H1 (cell line): ENCODE data around the gene MDC1. TPM values are rescaled to one million over a fixed set of nuclear protein-coding genes. Genes with fewer than 3 reads are reported as not detected.

Experiments used
- CTCF ChIA-PET: fragments of 300-600 bp; sonication (Branson Sonifier 250); formaldehyde crosslinking; loops from one replicate; lab custom pipeline; 2021; ENCODE audit not compliant: partially characterized antibody; lab: Charles Lee
- POLR2A ChIA-PET: fragments of 300-600 bp; sonication (Branson Sonifier 250); formaldehyde crosslinking; loops from one replicate; lab custom pipeline; 2021; ENCODE audit warnings: inconsistent platforms; ENCODE audit not compliant: partially characterized antibody; lab: Charles Lee
- DNase-seq, 2 experiments: peaks; one replicate each; pipeline versions ENCODE4 v3.0.0 to v3.0.0-alpha.2; 2010 to 2022; ENCODE audit warnings: low spot score in 2 of 2, low read depth in 1 of 2, mixed read lengths in 1 of 2
- FAIRE-seq: peaks from 2 replicates; lab custom pipeline; 2011; peaks lifted over from hg19 to GRCh38; lab: Jason Lieb, UNC
- H2AFZ ChIP-seq: 2 replicates; pipeline ENCODE4 v1.8.1; 2012; ENCODE audit warnings: low read length, inconsistent platforms
- H2AK5ac ChIP-seq: 2 replicates; pipeline ENCODE4 v1.6.1; 2013; ENCODE audit warnings: low read depth, low read length
- H2BK120ac ChIP-seq: replicated peaks from 2 replicates; pipeline ENCODE3; 2013; ENCODE audit warnings: low read depth, low read length, inconsistent platforms
- H2BK12ac ChIP-seq: 2 replicates; pipeline ENCODE4 v1.6.1; 2013; ENCODE audit warnings: low read depth, low read length
- H2BK15ac ChIP-seq: 2 replicates; pipeline ENCODE4 v1.6.1; 2013; ENCODE audit warnings: low read length
- H2BK20ac ChIP-seq: 2 replicates; pipeline ENCODE4 v1.6.1; 2013; ENCODE audit warnings: low read length
- H2BK5ac ChIP-seq: 2 replicates; pipeline ENCODE4 v1.6.1; 2013; ENCODE audit warnings: low read depth, low read length
- H3K14ac ChIP-seq: 2 replicates; pipeline ENCODE4 v1.6.1; 2013; ENCODE audit warnings: inconsistent platforms; ENCODE audit not compliant: insufficient read length
- H3K18ac ChIP-seq: 2 replicates; pipeline ENCODE4 v1.6.1; 2013; ENCODE audit warnings: low read length; ENCODE audit errors: extremely low read depth
- H3K23ac ChIP-seq: 2 replicates; pipeline ENCODE4 v1.6.1; 2013; ENCODE audit warnings: inconsistent platforms; ENCODE audit not compliant: insufficient read length
- H3K23me2 ChIP-seq: 2 replicates; pipeline ENCODE4 v1.6.1; 2013; ENCODE audit warnings: low read depth, low read length
- H3K27ac ChIP-seq: 2 replicates; pipeline ENCODE4 v1.6.1; 2011; ENCODE audit warnings: low read depth, low read length, inconsistent platforms
- H3K27me3 ChIP-seq, 4 experiments: replicated peaks in 1 of 4; 1 replicate in 1 of 4; 2 replicates in 3 of 4; pipeline versions ENCODE4 v1.6.1 to v1.8.1; 2011 to 2013; ENCODE audit warnings: low read length in 3 of 4, mild to moderate bottlenecking in 3 of 4, inconsistent platforms in 2 of 4, mixed read lengths in 2 of 4, moderate library complexity in 1 of 4; ENCODE audit not compliant: control insufficient read depth in 3 of 4, insufficient read depth in 3 of 4; ENCODE audit errors: extremely low read depth in 1 of 4
- H3K36me3 ChIP-seq, 4 experiments: 2 replicates each; pipeline versions ENCODE4 v1.6.1 to v1.8.1; 2011 to 2013; ENCODE audit warnings: mild to moderate bottlenecking in 4 of 4, low read length in 3 of 4, moderate library complexity in 2 of 4, control low read depth in 1 of 4, inconsistent platforms in 1 of 4; ENCODE audit not compliant: insufficient read depth in 4 of 4, control insufficient read depth in 2 of 4
- H3K4ac ChIP-seq: replicated peaks from 2 replicates; pipeline ENCODE3; 2013; ENCODE audit warnings: low read length, low read depth, mixed read lengths, inconsistent platforms; ENCODE audit not compliant: insufficient read length
- H3K4me1 ChIP-seq, 4 experiments: replicated peaks in 1 of 4; 1 replicate in 1 of 4; 2 replicates in 3 of 4; pipeline versions ENCODE4 v1.6.1 to v1.8.1; 2011 to 2013; ENCODE audit warnings: low read length in 3 of 4, inconsistent platforms in 2 of 4, mixed read lengths in 1 of 4; ENCODE audit not compliant: insufficient read depth in 4 of 4, control insufficient read depth in 3 of 4
- H3K4me2 ChIP-seq, 2 experiments: 2 replicates each; pipeline versions ENCODE4 v1.6.1 to v1.8.1; 2011 to 2013; ENCODE audit warnings: low read depth in 2 of 2, low read length in 2 of 2, control low read depth in 1 of 2, inconsistent platforms in 1 of 2, mild to moderate bottlenecking in 1 of 2; ENCODE audit not compliant: insufficient read depth in 1 of 2
- H3K4me3 ChIP-seq, 4 experiments: fragments of 200-600, 300-600 bp in 1 of 4; sonication (generic), shearing (Covaris generic), sonication (Bioruptor Twin) in 1 of 4; 2 replicates each; pipeline versions ENCODE4 v1.5.1 to v1.8.1; 2011 to 2016; ENCODE audit warnings: low read length in 4 of 4, low read depth in 3 of 4, control low read depth in 2 of 4, inconsistent platforms in 2 of 4, mild to moderate bottlenecking in 2 of 4, mixed read lengths in 1 of 4, moderate library complexity in 1 of 4; ENCODE audit not compliant: insufficient read depth in 2 of 4; ENCODE audit errors: extremely low read depth in 1 of 4
- H3K56ac ChIP-seq: replicated peaks from 2 replicates; pipeline ENCODE3; 2013; ENCODE audit warnings: low read depth, mild to moderate bottlenecking, mixed read lengths, low read length, inconsistent platforms; ENCODE audit not compliant: insufficient read length
- H3K79me1 ChIP-seq: 2 replicates; pipeline ENCODE4 v1.6.1; 2013; ENCODE audit warnings: low read depth, low read length, control low read depth
- H3K79me2 ChIP-seq, 2 experiments: 2 replicates each; pipeline versions ENCODE4 v1.6.1 to v1.8.1; 2012 to 2013; ENCODE audit warnings: low read length in 2 of 2, mild to moderate bottlenecking in 2 of 2, inconsistent platforms in 1 of 2; ENCODE audit not compliant: insufficient read depth in 2 of 2, control insufficient read depth in 1 of 2
- H3K9ac ChIP-seq, 4 experiments: replicated peaks in 1 of 4; 1 replicate in 1 of 4; 2 replicates in 3 of 4; pipeline versions ENCODE4 v1.6.1 to v1.8.1; 2011 to 2013; ENCODE audit warnings: low read depth in 3 of 4, low read length in 3 of 4, control low read depth in 2 of 4, mild to moderate bottlenecking in 2 of 4, moderate library complexity in 2 of 4, inconsistent platforms in 1 of 4; ENCODE audit errors: extremely low read depth in 1 of 4
- H3K9me3 ChIP-seq, 2 experiments: 2 replicates each; pipeline versions ENCODE4 v1.6.1 to v1.8.1; 2012 to 2013; ENCODE audit warnings: mild to moderate bottlenecking in 2 of 2, moderate library complexity in 2 of 2, control low read depth in 1 of 2, inconsistent platforms in 1 of 2, low read depth in 1 of 2, low read length in 1 of 2, mixed read lengths in 1 of 2; ENCODE audit not compliant: insufficient read depth in 2 of 2
- H4K20me1 ChIP-seq, 2 experiments: replicated peaks in 1 of 2; 2 replicates each; pipeline versions ENCODE3 to v1.8.1; 2011 to 2013; ENCODE audit warnings: inconsistent platforms in 2 of 2, low read length in 2 of 2, mild to moderate bottlenecking in 1 of 2; ENCODE audit not compliant: insufficient read depth in 2 of 2, control insufficient read depth in 1 of 2
- H4K5ac ChIP-seq: 2 replicates; pipeline ENCODE4 v1.6.1; 2013; ENCODE audit warnings: low read length, low read depth, mixed read lengths, inconsistent platforms; ENCODE audit not compliant: insufficient read length
- H4K8ac ChIP-seq: 2 replicates; pipeline ENCODE4 v1.8.0; 2013; ENCODE audit warnings: mild to moderate bottlenecking, moderate library complexity, low read length, inconsistent platforms; ENCODE audit not compliant: insufficient read depth; ENCODE audit errors: extremely low read depth
- H4K91ac ChIP-seq: replicated peaks from 2 replicates; pipeline ENCODE3; 2013; ENCODE audit warnings: low read length, mixed read lengths, inconsistent platforms; ENCODE audit not compliant: insufficient read length
- E2F6 ChIP-seq: IDR thresholded peaks from 2 replicates; pipeline ENCODE4 v1.6.1; 2012; ENCODE audit warnings: inconsistent platforms
- HDAC6 ChIP-seq: IDR thresholded peaks from one replicate; pipeline ENCODE4 v1.7.1; 2012; ENCODE audit warnings: low read depth, mild to moderate bottlenecking, inconsistent platforms, low read length, moderate library complexity
- JUND ChIP-seq: IDR thresholded peaks from 2 replicates; pipeline ENCODE4 v1.6.1; 2011; ENCODE audit warnings: mild to moderate bottlenecking, improper control_type of control experiment, low read length
- KDM1A ChIP-seq: fragments of 200-600, 300-600 bp; sonication (generic); IDR thresholded peaks from 2 replicates; pipeline ENCODE4 v1.7.1; 2016; ENCODE audit warnings: mild to moderate bottlenecking, low read length, borderline replicate concordance
- MAFK ChIP-seq: IDR thresholded peaks from 2 replicates; pipeline ENCODE4 v1.6.1; 2012; ENCODE audit warnings: low read depth, mild to moderate bottlenecking, improper control_type of control experiment, low read length
- NRF1 ChIP-seq: IDR thresholded peaks from 2 replicates; pipeline ENCODE4 v1.6.1; 2011; ENCODE audit warnings: mild to moderate bottlenecking, low read depth, low read length, improper control_type of control experiment
- RNF2 ChIP-seq: fragments of 200-900, 300-1000 bp; sonication (generic); IDR thresholded peaks from 2 replicates; pipeline ENCODE4 v1.7.1; 2016; ENCODE audit warnings: borderline replicate concordance, low read depth, mild to moderate bottlenecking, antibody characterized with exemption, low read length; ENCODE audit not compliant: poor library complexity, severe bottlenecking; ENCODE audit errors: missing control alignments
- SP2 ChIP-seq: IDR thresholded peaks from 2 replicates; pipeline ENCODE4 v1.6.1; 2012; ENCODE audit warnings: mild to moderate bottlenecking, low read length, inconsistent platforms
- TAF1 ChIP-seq: IDR thresholded peaks from 2 replicates; pipeline ENCODE4 v1.6.1; 2011; ENCODE audit warnings: mild to moderate bottlenecking, low read depth, low read length
- WGBS, 2 experiments: shearing (Covaris generic) in 1 of 2; methylation state at CpG; one replicate each; pipeline versions ENCODE4 v1.1.6 to v1.1.7; 2013 to 2015; ENCODE audit warnings: low lambda C conversion rate in 2 of 2, mixed read lengths in 2 of 2, inconsistent platforms in 1 of 2, low coverage in 1 of 2, missing lambda C conversion rate in 1 of 2; ENCODE audit not compliant: insufficient replicate concordance in 2 of 2, insufficient coverage in 1 of 2, insufficient read length in 1 of 2; ENCODE audit errors: extremely low coverage in 1 of 2, missing lambda C conversion rate in 1 of 2; 5-methylcytosine and 5-hydroxymethylcytosine counted together
- polyA plus RNA-seq, 7 experiments: library from polyadenylated mRNA; depleted of rRNA in 3 of 7; stranded (reverse) in 5 of 7; unstranded in 2 of 7; fragments of >200 nt in 5 of 7; fragments of 200-250 nt in 2 of 7; gene quantifications; 1 replicate in 5 of 7; 2 replicates in 1 of 7; 4 replicates in 1 of 7; pipeline versions ENCODE4 v1.2.1 to v1.2.3, GENCODE V29; 2011 to 2013; ENCODE audit warnings: missing spikeins in 2 of 7, mixed read lengths in 2 of 7
- total RNA-seq: library from RNA; stranded (reverse); fragmentation: NEBNext Ultra II Directional; extraction: Animal tissue kit (Norgen Biotek cat#: 25700); gene quantifications from 2 replicates; pipeline ENCODE4 v1.2.1, GENCODE V29; 2021
- TF ChIP-seq, protein P1 (sequence below): IDR thresholded peaks from 2 replicates; pipeline ENCODE4 v1.6.1; 2012; ENCODE audit warnings: inconsistent platforms

The MDC1 gene
- total and polyA plus RNA-seq, 2 of the 8 experiments (the other 6 are each of a cell fraction or from before 2014, with no cell fraction given), result 29.9 to 81.1 TPM

GRCh38 chr6:30742316-30743098, 25.4 kb upstream of the MDC1 start, which contains the start of gene FLOT1:
TSS of gene FLOT1 (minus strand) at chr6:30742687. CDS start at chr6:30742189, 498 bp downstream.
- ChIA-PET CTCF (interaction anchor here (0.6 to 4.8 kb wide), 8 partner anchors 11 to 117 kb away, joined by 3 to 26 read pairs (median 4); no protein-coding TSS in a partner anchor), POLR2A (interaction anchor here (0.6 to 17.3 kb wide), 19 partner anchors 10 to 429 kb away, joined by 3 to 337 read pairs (median 4); partner anchors contain the start of genes DDR1, MDC1, NRM and TUBB)
- H2BK20ac ChIP-seq, result no peak within 1 kb of the TSS
- no peak within 1 kb of the TSS for H3K23ac ChIP-seq
- peaks cover 0 to 11% of the 10 kb centered on the region in 2 experiments; a peak in 3 of 4 replicates for H3K79me2 ChIP-seq
- H3K79me1 ChIP-seq, result peaks cover 9% of the 10 kb centered on the region
- no peaks in the 10 kb centered on the region; a peak in 1 of 7 replicates for H3K27me3 ChIP-seq
- no peak within 1 kb of the TSS for H2BK120ac ChIP-seq
- peaks cover 13 to 30% (median 24%) of the 10 kb centered on the region in 4 experiments for H3K36me3 ChIP-seq
- H3K9me3 ChIP-seq, result no peaks in the 10 kb centered on the region
- H3K23me2 ChIP-seq, result peaks cover 18% of the 10 kb centered on the region; the same call in 1 of the 2 replicates
- H2BK12ac ChIP-seq, result peak within 1 kb of the TSS; percentile 44; the same call in 1 of the 2 replicates
- no peak within 1 kb of the TSS for H2AFZ ChIP-seq
- H2AK5ac ChIP-seq, result 0 out of 2 replicates have a peak within 1 kb of the TSS, but pooled peaks have one; percentile 11
- peak within 1 kb of the TSS; percentile 32 for H4K91ac ChIP-seq
- peak within 1 kb of the TSS; percentile 91 to 94 for H3K4me2 ChIP-seq
- H3K27ac ChIP-seq, result peak within 1 kb of the TSS; percentile 54; the same call in 1 of the 2 replicates
- H2BK5ac ChIP-seq, result peak within 1 kb of the TSS; percentile 72
- no peak within 1 kb of the TSS for H3K14ac ChIP-seq
- peaks cover 1 to 3% of the 10 kb centered on the region in 2 experiments for H4K20me1 ChIP-seq
- peaks cover 3 to 18% (median 7%) of the 10 kb centered on the region in 4 experiments; a peak in 6 of 7 replicates for H3K4me1 ChIP-seq
- DNase-seq, result peak; percentile 87 to 97
- FAIRE-seq, result no peak
- H3K4me3 ChIP-seq, result peak within 1 kb of the TSS; percentile 76 to 95 (median 88)
- H2BK15ac ChIP-seq, result peak within 1 kb of the TSS; percentile 53; the same call in 1 of the 2 replicates
- peak within 1 kb of the TSS; percentile 21 for H3K4ac ChIP-seq
- peak within 1 kb of the TSS; percentile 65 for H3K56ac ChIP-seq
- H3K18ac ChIP-seq, result peak within 1 kb of the TSS; percentile 76
- H4K8ac ChIP-seq, result peak within 1 kb of the TSS; percentile 39
- H4K5ac ChIP-seq, result peak within 1 kb of the TSS; percentile 3
- peak within 1 kb of the TSS; percentile 64 to 77 (median 66) for H3K9ac ChIP-seq
- WGBS, 2 experiments, result 0% methylated on average over 27 of the region's 66 CpGs; no CpG with 5 or more reads in 1 of the 2 experiments
- TF ChIP-seq SP2 (no peak), E2F6 (no peak), NRF1 (no peak), KDM1A (no peak), TAF1 (peak; percentile 33; the same call in 1 of the 2 replicates), MAFK (no peak), RNF2 (no peak), HDAC6 (no peak), JUND (no peak)
- TF ChIP-seq, protein P1, sequence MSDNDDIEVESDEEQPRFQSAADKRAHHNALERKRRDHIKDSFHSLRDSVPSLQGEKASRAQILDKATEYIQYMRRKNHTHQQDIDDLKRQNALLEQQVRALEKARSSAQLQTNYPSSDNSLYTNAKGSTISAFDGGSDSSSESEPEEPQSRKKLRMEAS, result peak; percentile 66
